IMR-90 (cell line): ENCODE results near the gene SLC28A3. TPM values are rescaled to one million over a fixed set of nuclear protein-coding genes. Genes with fewer than 3 reads are reported as not detected.

Source experiments
- ATAC-seq: fragments of 200-7000 bp; cut with Tn5 transposase; 2 replicates; pipeline ENCODE4 v1.9.1; 2020; ENCODE audit warnings: low read depth, mild to moderate bottlenecking, moderate library complexity
- BruUV-seq: library from RNA; stranded (reverse); fragments of 400-500 nt; replicated peaks from 2 replicates; lab custom pipeline; 2021; lab: Mats Ljungman, UMichigan
- CTCF ChIA-PET: fragments of 300-600 bp; formaldehyde crosslinking; extraction: SDS; loops from one replicate; lab custom pipeline; 2021; ENCODE audit warnings: antibody characterized with exemption; lab: Yijun Ruan, JAX
- POLR2A ChIA-PET: fragments of 300-600 bp; sonication (Branson Sonifier 250); formaldehyde crosslinking; loops from one replicate; lab custom pipeline; 2022; ENCODE audit warnings: antibody characterized with exemption; ENCODE audit not compliant: unreplicated experiment; lab: Charles Lee
- DNase-seq: peaks from one replicate; pipeline ENCODE4 v3.0.0; 2013
- H2AFZ ChIP-seq: replicated peaks from 2 replicates; pipeline ENCODE3; 2013; ENCODE audit warnings: low read length, mild to moderate bottlenecking; ENCODE audit not compliant: poor library complexity
- H2AK5ac ChIP-seq: 2 replicates; pipeline ENCODE4 v1.6.1; 2013; ENCODE audit warnings: low read depth, low read length, inconsistent platforms
- H2AK9ac ChIP-seq: replicated peaks from 2 replicates; pipeline ENCODE3; 2013; ENCODE audit warnings: mild to moderate bottlenecking, low read depth, low read length, moderate library complexity; ENCODE audit not compliant: poor library complexity
- H2BK120ac ChIP-seq: 2 replicates; pipeline ENCODE4 v1.6.1; 2013; ENCODE audit warnings: low read depth, low read length, inconsistent platforms
- H2BK15ac ChIP-seq: 3 replicates; pipeline ENCODE4 v1.6.1; 2013; ENCODE audit warnings: low read depth, low read length, inconsistent platforms
- H2BK20ac ChIP-seq: 2 replicates; pipeline ENCODE4 v1.6.1; 2013; ENCODE audit warnings: low read depth, mild to moderate bottlenecking, inconsistent platforms, low read length, moderate library complexity
- H2BK5ac ChIP-seq: 2 replicates; pipeline ENCODE4 v1.6.1; 2013; ENCODE audit warnings: mild to moderate bottlenecking, low read depth, low read length, inconsistent platforms; ENCODE audit not compliant: poor library complexity, severe bottlenecking
- H3K14ac ChIP-seq: replicated peaks from 2 replicates; pipeline ENCODE4 v1.6.1; 2013; ENCODE audit warnings: low read depth, low read length, inconsistent platforms
- H3K18ac ChIP-seq: 2 replicates; pipeline ENCODE4 v1.6.1; 2013; ENCODE audit warnings: low read depth, low read length, control low read depth
- H3K23ac ChIP-seq: 2 replicates; pipeline ENCODE4 v1.6.1; 2013; ENCODE audit warnings: low read depth, low read length, inconsistent platforms
- H3K27ac ChIP-seq: 2 replicates; pipeline ENCODE4 v1.5.1; 2013; ENCODE audit warnings: mild to moderate bottlenecking, control low read depth, low read length; ENCODE audit not compliant: insufficient read depth
- H3K27me3 ChIP-seq: 2 replicates; pipeline ENCODE4 v1.6.1; 2013; ENCODE audit warnings: low read length; ENCODE audit not compliant: control insufficient read depth, insufficient read depth
- H3K36me3 ChIP-seq: 2 replicates; pipeline ENCODE4 v1.6.1; 2013; ENCODE audit warnings: low read length, mixed read lengths; ENCODE audit not compliant: control insufficient read depth, insufficient read depth
- H3K4ac ChIP-seq: 2 replicates; pipeline ENCODE4 v1.6.1; 2013; ENCODE audit warnings: low read depth, low read length, inconsistent platforms
- H3K4me1 ChIP-seq: 2 replicates; pipeline ENCODE4 v1.6.1; 2013; ENCODE audit warnings: low read length, mixed read lengths; ENCODE audit not compliant: control insufficient read depth, insufficient read depth
- H3K4me2 ChIP-seq: 2 replicates; pipeline ENCODE4 v1.6.1; 2013; ENCODE audit warnings: low read depth, mild to moderate bottlenecking, control low read depth, low read length, moderate library complexity
- H3K4me3 ChIP-seq: 2 replicates; pipeline ENCODE4 v1.5.1; 2013; ENCODE audit warnings: low read depth, mild to moderate bottlenecking, control low read depth, low read length, moderate library complexity; ENCODE audit not compliant: insufficient read depth
- H3K56ac ChIP-seq: 2 replicates; pipeline ENCODE4 v1.6.1; 2013; ENCODE audit warnings: low read length, inconsistent platforms; ENCODE audit not compliant: insufficient read depth; ENCODE audit errors: extremely low read depth
- H3K79me1 ChIP-seq, 2 experiments: 2 replicates each; pipeline ENCODE4 v1.6.1; 2013; ENCODE audit warnings: low read length in 2 of 2, inconsistent platforms in 1 of 2, low read depth in 1 of 2
- H3K9ac ChIP-seq: 2 replicates; pipeline ENCODE4 v1.6.1; 2013; ENCODE audit warnings: low read depth, low read length, control low read depth
- H3K9me1 ChIP-seq: 2 replicates; pipeline ENCODE4 v1.6.1; 2013; ENCODE audit warnings: low read length, inconsistent platforms; ENCODE audit not compliant: insufficient read depth
- H3K9me3 ChIP-seq: 2 replicates; pipeline ENCODE4 v1.6.1; 2013; ENCODE audit warnings: low read length; ENCODE audit not compliant: control insufficient read depth, insufficient read depth
- H4K20me1 ChIP-seq: 2 replicates; pipeline ENCODE4 v1.6.1; 2013; ENCODE audit warnings: low read length, inconsistent platforms; ENCODE audit not compliant: insufficient read depth
- H4K5ac ChIP-seq: 2 replicates; pipeline ENCODE4 v1.6.1; 2013; ENCODE audit warnings: mild to moderate bottlenecking, low read depth, low read length, control low read depth
- H4K8ac ChIP-seq, 2 experiments: 2 replicates each; pipeline ENCODE4 v1.6.1; 2013; ENCODE audit warnings: low read depth in 2 of 2, low read length in 2 of 2, control low read depth in 1 of 2, inconsistent platforms in 1 of 2
- H4K91ac ChIP-seq: 2 replicates; pipeline ENCODE4 v1.6.1; 2013; ENCODE audit warnings: low read depth, low read length, inconsistent platforms; ENCODE audit not compliant: insufficient read depth
- BHLHE40 ChIP-seq: fragments of 150-350 bp; IDR thresholded peaks from 2 replicates; pipeline ENCODE4 v1.6.1; 2016; ENCODE audit warnings: mild to moderate bottlenecking, low read depth, low read length
- CTCF ChIP-seq: conservative IDR thresholded peaks from 2 replicates; pipeline ENCODE4 v1.5.1; 2012; ENCODE audit warnings: mild to moderate bottlenecking, low read depth, low read length, improper control_type of control experiment
- FOS ChIP-seq: fragments of 150-350 bp; IDR thresholded peaks from 2 replicates; pipeline ENCODE4 v1.6.1; 2016; ENCODE audit warnings: low read depth, low read length
- RAD21 ChIP-seq: IDR thresholded peaks from 2 replicates; pipeline ENCODE4 v1.6.1; 2012; ENCODE audit warnings: low read length, improper control_type of control experiment
- SMC3 ChIP-seq: fragments of 150-350 bp; IDR thresholded peaks from 2 replicates; pipeline ENCODE4 v1.6.1; 2016; ENCODE audit warnings: low read depth, mild to moderate bottlenecking, antibody characterized with exemption, low read length, moderate library complexity
- WGBS, 2 experiments: methylation state at CpG; one replicate each; pipeline versions ENCODE4 v1.1.5 to v1.1.7; 2013; ENCODE audit warnings: missing lambda C conversion rate in 2 of 2; ENCODE audit not compliant: insufficient read length in 1 of 2; ENCODE audit errors: extremely low coverage in 2 of 2; 5-methylcytosine and 5-hydroxymethylcytosine counted together
- dilution Hi-C: fragments of 300-500 bp; cut with HindIII; formaldehyde crosslinking; loops from one replicate; pipeline ENCODE4 v1.14.3; 2018; ENCODE audit warnings: low sequenced_read_pairs; ENCODE audit not compliant: unreplicated experiment
- in situ Hi-C: fragments of 300-500 bp; cut with MboI; formaldehyde crosslinking; loops from 3 replicates; pipeline ENCODE4 v1.14.3; 2019; ENCODE audit warnings: low sequenced_read_pairs, inconsistent platforms, mixed read lengths
- intact Hi-C: fragments of 100-400 bp; cut with micrococcal nuclease; formaldehyde crosslinking; loops from 2 replicates; pipeline ENCODE4 v1.10.0; 2022
- polyA plus RNA-seq, 3 experiments: library from polyadenylated mRNA; depleted of rRNA; stranded (reverse); fragments of >200 nt; gene quantifications; 2 replicates each; pipeline ENCODE4 v1.2.3, GENCODE V29; 2012; ENCODE audit warnings: low replicate concordance in 1 of 3
- total RNA-seq: library from RNA; depleted of rRNA; stranded (reverse); fragments of >200 nt; gene quantifications from 2 replicates; pipeline ENCODE4 v1.2.3, GENCODE V29; 2012

The SLC28A3 gene
- total and polyA plus RNA-seq, 2 of the 4 experiments (the other 2 are of a cell fraction): 1.1 to 2.2 TPM

- Histone ChIP-seq H3K79me1 (no peaks in the 10 kb centered on the region), H2AFZ (peak overlapping the region; percentile 89), H3K9me3 (no peaks in the 10 kb centered on the region), H3K4me2 (peak overlapping the region; percentile 79), H2AK5ac (no peak overlapping the region), H3K9me1 (no peaks in the 10 kb centered on the region), H3K36me3 (no peaks in the 10 kb centered on the region), H3K27ac (no peak overlapping the region), H2AK9ac (no peak overlapping the region), H2BK5ac (no peak overlapping the region), H3K18ac (peak overlapping the region; percentile 84; the same call in 1 of the 2 replicates), H4K91ac (no peak overlapping the region), H3K14ac (peak overlapping the region; percentile 86; the same call in 1 of the 2 replicates), H3K4me1 (peaks cover 3% of the 10 kb centered on the region; the same call in 1 of the 2 replicates), H3K4me3 (no peak overlapping the region), H4K20me1 (no peaks in the 10 kb centered on the region), H4K8ac (peak overlapping the region in 1 of 2 experiments; percentile 83; a peak in 2 of 4 replicates), H3K4ac (peak overlapping the region; percentile 68; the same call in 1 of the 2 replicates), H2BK20ac (peak overlapping the region; percentile 78; the same call in 1 of the 2 replicates), H2BK15ac (0 out of 3 replicates have a peak overlapping the region, but pooled peaks have one; percentile 78), H3K9ac (no peak overlapping the region), H3K27me3 (no peaks in the 10 kb centered on the region), H2BK120ac (peak overlapping the region; percentile 74; the same call in 1 of the 2 replicates), H3K23ac (peak overlapping the region; percentile 93; the same call in 1 of the 2 replicates), H4K5ac (peak overlapping the region; percentile 57; the same call in 1 of the 2 replicates), H3K56ac (peak overlapping the region; percentile 47; the same call in 1 of the 2 replicates)
- TF ChIP-seq RAD21 (peak; percentile 84), CTCF (peak; percentile 80), FOS (no peak), SMC3 (peak; percentile 91), BHLHE40 (no peak)
- dilution Hi-C loops: no loop called here
- peak; percentile 71 for DNase-seq
- ATAC-seq: peak; percentile 83
- ChIA-PET POLR2A (interaction anchor here (1.0 kb wide), 1 partner anchor 19 kb away, joined by 3 read pairs; no protein-coding TSS in a partner anchor), CTCF (interaction anchor here (0.6 to 1.7 kb wide), 8 partner anchors 9 to 806 kb away, joined by 3 to 7 read pairs (median 3); partner anchors contain the start of gene HNRNPK)
- WGBS, 2 experiments: no CpG with 5 or more reads among the region's 8 CpGs
- in situ Hi-C loops: loop anchor here (5.0 kb wide), 2 partner anchors 53 to 378 kb away; no protein-coding TSS in a partner anchor
- BruUV-seq: no TSS peak
- intact Hi-C loops: loop anchor here (1.0 to 10.0 kb wide), 7 partner anchors 54 to 481 kb away; partner anchors contain the start of gene KIF27
Observed at GRCh38 chr9:84315278-84315877, 25.2 kb downstream of the SLC28A3 start.
